ENCODE measurements around the gene MANF.
"Not testable (repeated sequence)": the region's sequence is repeated elsewhere in the genome, so short reads cannot be mapped to it uniquely, and the experiment has no call there.

MANF gene

DNA sequence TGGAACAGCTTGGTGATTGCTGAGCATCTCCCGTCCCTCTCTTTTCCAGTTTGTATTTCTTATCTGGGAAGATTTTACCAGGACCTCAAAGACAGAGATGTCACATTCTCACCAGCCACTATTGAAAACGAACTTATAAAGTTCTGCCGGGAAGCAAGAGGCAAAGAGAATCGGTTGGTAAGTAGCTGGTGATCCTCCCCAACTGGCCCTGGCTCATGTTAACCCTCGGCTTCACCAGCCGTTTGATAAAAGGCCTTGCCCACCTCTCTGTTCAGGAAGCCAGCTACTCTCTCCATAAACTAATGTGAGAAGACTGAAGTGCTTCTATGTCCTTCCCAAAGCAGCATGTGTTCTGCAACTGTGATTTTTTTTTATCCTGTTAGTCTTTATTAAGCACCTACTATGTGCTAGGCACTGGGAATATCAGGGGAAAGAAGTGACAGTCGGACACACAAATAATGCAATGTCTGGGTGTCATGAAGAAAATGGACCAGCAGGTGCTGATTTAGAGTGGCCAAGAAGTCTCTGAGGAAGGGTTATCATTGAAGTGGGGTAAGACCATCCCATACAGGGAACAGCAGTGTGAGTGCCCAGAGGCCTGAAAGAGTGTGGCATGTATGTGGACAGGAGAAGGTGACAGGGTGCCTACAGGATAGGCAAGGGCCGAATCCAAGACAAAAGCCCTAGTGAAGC, 1.2 kb downstream of the MANF start:
- Histone ChIP-seq H2AFZ (ENCODE audit: low read length) (no peak overlapping the region), H3K4me1 (ENCODE audit: low read length) (peaks cover 44% of the 10 kb centered on the region), H3K9me2 (replicated peaks; ENCODE audit: insufficient read depth, low read length) (no peaks in the 10 kb centered on the region), H3K79me2 (ENCODE audit: low read length) (peaks cover 55% of the 10 kb centered on the region), H3K9me3 (replicated peaks; ENCODE audit: insufficient read depth, low read length) (no peaks in the 10 kb centered on the region), H3K27me3 (replicated peaks; ENCODE audit: insufficient read depth, low read length) (no peaks in the 10 kb centered on the region), H3K9ac (ENCODE audit: low read length) (peak overlapping the region; percentile 82), H3F3A (ENCODE audit: insufficient read depth, low read length) (peaks cover 43% of the 10 kb centered on the region), H4K20me1 (ENCODE audit: insufficient read depth, low read length) (no peaks in the 10 kb centered on the region), H3K27ac (ENCODE audit: low read length) (peak overlapping the region; percentile 23; the same call in 1 of the 2 replicates), H3K4me3 (ENCODE audit: low read length) (peak overlapping the region; percentile 96), H3K4me2 (ENCODE audit: low read depth, low read length) (peak overlapping the region; percentile 92), H3K36me3 (replicated peaks; ENCODE audit: insufficient read depth, low read length) (no peaks in the 10 kb centered on the region)
- no peak for TF ChIP-seq EZH2 (optimal IDR thresholded peaks at IDR 0.05; ENCODE audit: low read depth, low read length)
- TF ChIP-seq, protein P1, sequence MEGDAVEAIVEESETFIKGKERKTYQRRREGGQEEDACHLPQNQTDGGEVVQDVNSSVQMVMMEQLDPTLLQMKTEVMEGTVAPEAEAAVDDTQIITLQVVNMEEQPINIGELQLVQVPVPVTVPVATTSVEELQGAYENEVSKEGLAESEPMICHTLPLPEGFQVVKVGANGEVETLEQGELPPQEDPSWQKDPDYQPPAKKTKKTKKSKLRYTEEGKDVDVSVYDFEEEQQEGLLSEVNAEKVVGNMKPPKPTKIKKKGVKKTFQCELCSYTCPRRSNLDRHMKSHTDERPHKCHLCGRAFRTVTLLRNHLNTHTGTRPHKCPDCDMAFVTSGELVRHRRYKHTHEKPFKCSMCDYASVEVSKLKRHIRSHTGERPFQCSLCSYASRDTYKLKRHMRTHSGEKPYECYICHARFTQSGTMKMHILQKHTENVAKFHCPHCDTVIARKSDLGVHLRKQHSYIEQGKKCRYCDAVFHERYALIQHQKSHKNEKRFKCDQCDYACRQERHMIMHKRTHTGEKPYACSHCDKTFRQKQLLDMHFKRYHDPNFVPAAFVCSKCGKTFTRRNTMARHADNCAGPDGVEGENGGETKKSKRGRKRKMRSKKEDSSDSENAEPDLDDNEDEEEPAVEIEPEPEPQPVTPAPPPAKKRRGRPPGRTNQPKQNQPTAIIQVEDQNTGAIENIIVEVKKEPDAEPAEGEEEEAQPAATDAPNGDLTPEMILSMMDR (IDR thresholded peaks at IDR 0.05; ENCODE audit: low read length): peak; percentile 28; the same call in 1 of the 2 replicates
- peak; percentile 26 for DNase-seq

DNA sequence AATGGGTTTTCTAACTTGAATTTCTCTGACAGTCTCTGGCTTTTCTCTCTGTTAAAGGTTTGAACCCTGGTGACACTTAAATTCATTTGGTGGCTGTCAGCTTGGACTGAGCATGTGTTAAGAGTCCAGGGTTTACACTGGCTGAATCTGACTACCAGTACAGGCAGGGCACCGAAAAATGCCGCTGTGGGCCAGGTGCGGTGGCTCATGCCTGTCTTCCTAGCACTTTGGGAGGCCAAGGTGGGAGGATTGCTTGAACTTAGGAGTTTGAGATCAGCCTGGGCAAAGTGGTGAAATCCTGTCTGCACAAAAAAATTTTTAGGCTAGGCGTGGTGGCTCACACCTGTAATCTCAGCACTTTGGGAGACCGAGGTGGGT, 1.8 kb downstream of the MANF start:
- Histone ChIP-seq H3K9ac (ENCODE audit: low read length) (no peak overlapping the region), H3K4me1 (ENCODE audit: low read length) (peaks cover 44% of the 10 kb centered on the region)

DNA sequence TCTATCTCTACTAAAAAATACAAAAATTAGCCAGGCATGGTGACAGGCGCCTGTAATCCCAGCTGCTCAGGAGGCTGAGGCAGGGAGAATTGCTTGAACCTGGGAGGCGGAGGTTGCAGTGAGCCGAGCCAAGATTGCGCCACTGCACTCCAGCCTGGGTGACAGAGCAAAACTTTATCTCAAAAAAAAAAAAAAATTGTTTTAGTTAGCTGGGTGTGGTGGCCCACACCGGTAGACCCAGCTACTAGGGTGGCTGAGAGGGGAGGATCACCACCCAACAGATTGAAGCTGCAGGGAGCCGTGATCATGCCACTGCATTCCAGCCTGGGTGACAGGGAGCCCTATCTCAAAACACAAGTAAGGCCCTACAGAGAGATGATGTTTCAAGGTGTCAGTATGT, 2.2 kb downstream of the MANF start:
- not testable (repeated sequence) for H3K27ac ChIP-seq (ENCODE audit: low read length); H3K9me2 ChIP-seq (replicated peaks; ENCODE audit: insufficient read depth, low read length); H3K4me2 ChIP-seq (ENCODE audit: low read depth, low read length); DNase-seq; H3K4me3 ChIP-seq (ENCODE audit: low read length); H3K36me3 ChIP-seq (replicated peaks; ENCODE audit: insufficient read depth, low read length); H3K9me3 ChIP-seq (replicated peaks; ENCODE audit: insufficient read depth, low read length); H3K27me3 ChIP-seq (replicated peaks; ENCODE audit: insufficient read depth, low read length); H4K20me1 ChIP-seq (ENCODE audit: insufficient read depth, low read length); H2AFZ ChIP-seq (ENCODE audit: low read length)
- Histone ChIP-seq H3F3A (ENCODE audit: insufficient read depth, low read length) (peaks cover 43% of the 10 kb centered on the region), H3K4me1 (ENCODE audit: low read length) (peaks cover 46% of the 10 kb centered on the region), H3K79me2 (ENCODE audit: low read length) (peaks cover 63% of the 10 kb centered on the region), H3K9ac (ENCODE audit: low read length) (0 out of 2 replicates have a peak overlapping the region, but pooled peaks have one; percentile 2)

More for the DNA sequence above, 1.8 kb downstream of the MANF start:
- Histone ChIP-seq H3K4me3 (ENCODE audit: low read length) (peak overlapping the region; percentile 96), H3K36me3 (replicated peaks; ENCODE audit: insufficient read depth, low read length) (no peaks in the 10 kb centered on the region), H2AFZ (ENCODE audit: low read length) (no peak overlapping the region), H4K20me1 (ENCODE audit: insufficient read depth, low read length) (no peaks in the 10 kb centered on the region), H3K27ac (ENCODE audit: low read length) (no peak overlapping the region), H3K4me2 (ENCODE audit: low read depth, low read length) (peak overlapping the region; percentile 92), H3K9me2 (replicated peaks; ENCODE audit: insufficient read depth, low read length) (no peaks in the 10 kb centered on the region), H3K79me2 (ENCODE audit: low read length) (peaks cover 59% of the 10 kb centered on the region), H3K9me3 (replicated peaks; ENCODE audit: insufficient read depth, low read length) (no peaks in the 10 kb centered on the region), H3F3A (ENCODE audit: insufficient read depth, low read length) (peaks cover 43% of the 10 kb centered on the region), H3K27me3 (replicated peaks; ENCODE audit: insufficient read depth, low read length) (no peaks in the 10 kb centered on the region)
- no peak for DNase-seq
- TF ChIP-seq EZH2phosphoT487 (IDR thresholded peaks at IDR 0.05; ENCODE audit: low read length) (no peak), EZH2 (optimal IDR thresholded peaks at IDR 0.05; ENCODE audit: low read depth, low read length) (no peak)
- TF ChIP-seq, protein P1 (IDR thresholded peaks at IDR 0.05; ENCODE audit: low read length): no peak
